HG03469 (cell line): ENCODE results near the gene MANBA.
A peak's percentile ranks its signal among the peaks of the same experiment; 100 is the strongest.

Source experiments
- ATAC-seq: cut with Tn5 transposase; IDR thresholded peaks from one replicate; pipeline ENCODE4 v1.9.1; 2021; ENCODE audit warnings: mild to moderate bottlenecking, moderate library complexity, moderate number of reproducible peaks; ENCODE audit not compliant: unreplicated experiment

The MANBA gene

GRCh38 chr4:102599455-102599854 lies 161.3 kb downstream of the MANBA start:
- ATAC-seq = no peak

DNA sequence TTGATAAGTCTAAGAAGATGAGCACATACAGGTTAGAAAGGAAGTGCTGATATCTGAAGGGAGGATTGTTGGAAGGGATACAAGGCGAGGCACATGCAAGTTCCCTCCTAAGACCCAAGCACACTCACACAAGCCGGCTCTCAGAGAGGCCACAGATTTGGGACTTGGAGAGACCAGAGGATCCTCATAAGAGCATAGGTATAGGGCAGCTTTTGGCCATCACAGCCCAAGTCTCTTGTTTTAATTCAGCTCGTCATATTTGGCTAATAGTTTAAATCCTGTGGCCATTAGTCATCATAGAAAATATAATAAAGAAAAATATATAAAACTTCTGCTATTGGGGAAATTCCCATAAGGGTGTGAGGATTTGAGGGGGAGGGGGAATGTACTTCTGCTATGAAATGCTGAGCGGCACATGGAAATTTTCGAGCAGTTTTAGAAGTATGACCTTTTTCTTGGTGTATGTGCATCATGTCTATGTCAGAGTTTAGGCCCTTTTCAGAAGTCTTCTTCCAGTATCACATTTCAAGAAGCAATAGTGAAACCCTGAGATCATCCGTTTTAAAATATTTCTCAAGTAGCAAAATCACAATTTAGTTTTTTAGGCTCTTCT lies 161.9 kb downstream of the MANBA start:
- no peak for ATAC-seq

- peak; percentile 53 for ATAC-seq
These were observed 162.5 kb downstream of the MANBA start for GRCh38 chr4:102598086-102598761.

DNA sequence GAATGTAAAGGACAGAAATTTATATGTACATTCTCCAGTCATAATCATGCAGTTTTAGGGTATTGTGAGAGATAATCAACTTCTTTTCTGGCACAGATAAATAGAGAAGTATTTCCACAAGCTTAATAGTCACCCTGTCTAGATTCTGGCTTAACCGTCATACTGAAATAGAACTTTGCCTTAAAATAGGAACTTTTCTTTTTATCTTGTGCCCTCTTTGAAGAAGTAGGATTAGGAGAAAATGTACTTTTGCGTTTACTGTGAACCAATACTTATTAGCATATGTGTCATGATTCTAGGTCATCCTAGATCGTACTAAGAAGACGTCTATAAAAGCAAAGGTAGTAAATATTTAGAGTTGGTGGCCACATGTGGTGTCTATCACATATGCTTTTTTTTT lies 164.2 kb downstream of the MANBA start:
- ATAC-seq = no peak

DNA sequence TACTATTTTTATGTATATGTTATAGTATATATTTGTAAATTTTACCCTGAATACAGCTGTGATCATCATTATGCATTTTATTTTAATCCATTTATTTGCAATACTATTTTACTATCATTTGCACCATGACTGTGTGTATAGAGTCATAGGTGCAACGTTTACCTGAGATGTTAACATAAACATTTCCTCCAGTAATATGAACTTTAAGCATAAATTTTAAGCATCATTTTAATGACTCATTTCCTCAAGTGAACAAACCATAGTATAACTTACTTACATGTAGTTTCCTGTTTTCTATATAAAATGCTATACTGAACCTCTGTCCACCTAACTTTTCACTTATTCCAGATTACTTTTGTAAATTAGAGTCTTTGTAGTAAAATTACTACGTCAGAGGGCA lies 166.8 kb downstream of the MANBA start:
- ATAC-seq = no peak

DNA sequence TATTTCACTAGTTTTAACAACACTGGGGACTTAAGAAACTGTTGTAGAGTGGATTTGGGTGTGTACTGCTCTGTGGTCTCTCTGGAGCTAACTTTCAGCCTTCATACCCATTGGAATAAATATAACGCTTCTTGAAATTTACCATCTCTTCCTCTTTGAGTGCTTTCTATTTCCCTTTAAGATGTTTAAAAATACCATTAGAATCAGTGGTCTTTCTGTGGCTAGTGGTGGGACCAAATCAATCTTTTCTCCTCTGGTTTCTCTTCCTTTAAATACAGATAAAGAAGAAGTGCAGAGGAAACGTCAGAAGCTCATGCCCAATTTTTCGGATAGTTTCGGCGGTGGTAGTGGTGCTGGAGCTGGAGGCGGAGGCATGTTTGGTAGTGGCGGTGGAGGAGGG lies 167.6 kb downstream of the MANBA start:
- ATAC-seq = no peak

DNA sequence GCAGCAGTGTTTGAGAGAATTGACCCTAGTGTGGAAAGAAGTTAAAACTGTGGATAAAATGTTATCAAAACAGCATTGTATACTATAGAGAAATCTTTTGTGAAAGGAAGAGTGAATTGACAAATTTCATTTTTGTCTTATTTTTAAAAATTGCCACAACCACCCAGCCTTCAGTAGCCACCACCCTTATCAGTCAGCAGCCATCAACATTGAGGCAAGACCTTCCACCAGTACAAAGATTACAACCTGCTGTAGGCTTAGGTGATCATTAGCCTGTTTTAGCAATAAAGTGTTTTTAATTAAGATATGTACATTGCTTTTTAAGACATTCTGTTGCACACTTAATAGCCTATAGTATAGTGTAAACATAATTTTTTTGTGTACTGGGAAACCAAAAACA lies 168.5 kb downstream of the MANBA start:
- ATAC-seq = no peak

- no peak for ATAC-seq
These were observed 171.0 kb downstream of the MANBA start for GRCh38 chr4:102589743-102590142.

DNA sequence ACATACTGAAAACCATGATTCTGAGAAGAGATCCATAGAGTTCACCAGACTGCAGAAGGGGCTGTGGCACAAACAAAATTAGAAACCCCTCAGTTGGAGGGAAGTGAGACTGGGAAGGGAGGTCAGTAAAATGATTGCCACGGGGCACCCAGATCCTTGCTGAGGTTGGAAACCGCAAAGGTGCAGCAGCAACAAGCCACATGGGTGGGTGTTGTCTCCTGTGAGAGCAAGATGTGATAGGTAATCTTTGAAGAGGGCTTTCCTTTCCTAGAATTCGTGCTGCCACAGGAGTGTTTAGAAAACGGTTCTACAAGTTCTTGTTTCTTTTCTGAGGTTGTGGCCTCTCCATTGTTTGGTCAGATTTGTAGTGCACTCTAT lies 174.1 kb downstream of the MANBA start:
- ATAC-seq = peak; percentile 30

GRCh38 chr4:102586002-102586643 lies 174.6 kb downstream of the MANBA start:
- ATAC-seq = peak; percentile 37

- ATAC-seq = peak; percentile 30
These were observed 175.4 kb downstream of the MANBA start for GRCh38 chr4:102585329-102585728.

- no peak for ATAC-seq
These were observed 176.7 kb downstream of the MANBA start for GRCh38 chr4:102584091-102584490.
